Peyer's patch (tissue), 4 donors: ENCODE measurements around the gene ADAMTSL3.
"Not testable (repeated sequence)": the region's sequence is repeated elsewhere in the genome, so short reads cannot be mapped to it uniquely, and the experiment has no call there.

Source experiments
- CTCF ChIP-seq, 6 experiments: fragments of 450-650 bp in 4 of 6; fragments of 200-600 bp in 2 of 6; sonication (generic) in 1 of 6; IDR thresholded peaks; one replicate each; pipeline ENCODE4 v1.5.1; 2017 to 2019; ENCODE audit warnings: antibody characterized with exemption in 6 of 6, mild to moderate bottlenecking in 3 of 6, moderate library complexity in 1 of 6
- POLR2A ChIP-seq, 2 donors: fragments of 450-650 bp; IDR thresholded peaks; one replicate each; pipeline ENCODE4 v1.5.1; 2017; ENCODE audit warnings: antibody characterized with exemption in 2 of 2, mild to moderate bottlenecking in 2 of 2, moderate library complexity in 2 of 2

- TF ChIP-seq CTCF, POLR2A (IDR thresholded peaks at IDR 0.05): not testable (repeated sequence)
Observed at GRCh38 chr15:84079325-84079884, 425.5 kb downstream of the ADAMTSL3 start.
